ENCODE data around the gene IBSP.

Gene IBSP

GRCh38 chr4:87799301-87800113 lies at the start of gene IBSP:
TSS of gene IBSP (plus strand) at chr4:87799554. CDS start at chr4:87802362, 2,808 bp downstream.
- FAIRE-seq: no peak

DNA sequence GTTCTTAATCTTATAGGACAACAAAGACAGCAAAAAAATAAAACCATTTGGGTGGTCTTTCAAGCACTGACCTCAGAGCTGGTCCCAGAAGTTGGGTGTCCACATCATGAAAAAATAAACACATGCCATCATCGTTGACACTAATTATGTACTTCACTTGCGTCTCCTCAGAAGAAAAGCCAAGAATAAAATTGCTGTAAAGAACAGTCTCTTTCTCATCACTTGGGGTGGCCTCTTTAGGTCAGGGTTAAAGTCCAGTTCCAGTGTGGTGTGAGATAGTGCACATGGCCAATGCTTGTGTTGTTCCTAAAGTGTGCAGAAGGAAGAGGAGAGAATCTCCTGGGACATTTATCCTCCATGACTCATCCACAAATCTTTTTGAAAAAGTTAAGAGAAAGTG lies 49.5 kb upstream of the IBSP start:
- DNase-seq (ENCODE audit: extremely low spot score, insufficient read length, low read depth) (no peak), FAIRE-seq (no peak)

More at GRCh38 chr4:87799301-87800113, at the start of gene IBSP:
- DNase-seq (ENCODE audit: extremely low spot score, insufficient read length, low read depth): no peak

DNA sequence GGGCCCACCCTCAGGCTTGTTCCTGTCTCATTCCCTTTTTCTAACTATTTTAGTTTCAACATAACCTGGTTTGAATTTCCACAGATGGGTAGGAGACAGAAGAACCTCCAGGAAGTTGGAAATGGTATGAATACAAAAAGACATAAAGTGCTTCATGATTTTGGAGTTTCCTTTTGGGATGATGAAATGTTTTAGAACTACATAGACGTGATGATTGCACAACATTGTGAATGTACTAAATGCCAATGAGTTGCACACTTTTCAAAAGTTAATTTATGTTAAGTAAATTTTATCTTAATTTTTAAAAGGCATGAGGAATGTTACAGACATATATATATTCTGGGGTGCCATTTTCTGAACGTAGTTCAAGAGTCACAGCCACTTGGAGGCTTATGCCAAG lies 41.1 kb upstream of the IBSP start:
- no peak for FAIRE-seq
- DNase-seq (ENCODE audit: extremely low spot score, insufficient read length, low read depth): no peak

DNA sequence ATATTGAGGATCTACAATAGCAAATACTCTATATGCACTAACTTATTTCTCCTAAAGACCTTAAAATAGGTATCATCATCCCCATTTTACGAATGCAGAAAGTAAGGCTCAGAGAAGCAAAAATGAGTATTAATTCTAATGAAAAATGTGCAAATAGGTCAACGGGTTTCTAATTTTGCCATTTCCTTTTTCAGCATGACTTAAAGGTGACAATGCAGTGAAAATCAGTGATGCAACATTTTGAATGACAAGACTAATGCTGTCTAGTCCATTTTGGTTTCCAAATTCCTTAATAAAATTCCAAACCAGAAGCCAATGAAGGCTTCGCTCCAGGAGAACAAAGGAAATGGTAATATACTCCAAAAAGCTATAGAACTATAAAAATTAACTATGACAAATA lies 37.0 kb upstream of the IBSP start:
- FAIRE-seq (no peak), DNase-seq (ENCODE audit: extremely low spot score, insufficient read length, low read depth) (no peak)

DNA sequence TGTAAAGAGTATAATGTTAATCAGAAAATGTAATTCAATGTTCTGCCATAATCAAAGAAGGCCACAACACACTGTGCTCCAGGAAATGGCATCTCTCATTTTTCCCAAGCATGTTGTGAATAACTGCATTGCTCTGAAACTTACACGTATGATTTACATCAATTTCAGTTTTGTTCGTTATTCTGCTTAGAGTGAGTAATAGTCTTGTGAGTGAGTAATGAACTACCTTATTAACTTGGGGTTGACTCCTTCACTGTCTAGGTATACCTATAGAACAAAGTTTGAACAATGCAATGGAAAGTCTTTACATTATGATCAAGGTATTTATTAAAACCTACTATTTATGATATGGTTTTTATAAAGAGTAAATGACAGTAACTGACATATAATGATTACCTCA lies 17.8 kb upstream of the IBSP start:
- FAIRE-seq: no peak

DNA sequence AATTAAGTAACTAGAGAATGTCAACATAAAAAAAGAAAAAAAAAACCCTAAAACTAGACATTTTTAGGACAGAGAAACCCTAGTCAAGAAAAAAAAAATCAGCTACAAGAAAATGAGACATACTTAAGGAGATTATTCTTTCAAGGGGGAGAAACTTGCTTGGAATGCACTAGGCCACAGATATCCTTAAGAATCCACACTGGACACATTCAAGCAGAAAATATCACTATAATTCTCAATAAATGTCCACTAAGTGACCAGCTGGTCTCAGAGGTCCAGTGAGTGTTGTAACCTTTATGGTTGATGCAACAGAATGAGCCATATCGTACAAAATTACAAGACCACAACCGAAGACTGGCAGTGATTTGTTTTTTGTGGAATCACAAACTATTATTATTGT lies 15.6 kb upstream of the IBSP start:
- FAIRE-seq: no peak
- DNase-seq (ENCODE audit: extremely low spot score, insufficient read length, low read depth): no peak

More for the DNA sequence above, 17.8 kb upstream of the IBSP start:
- no peak for DNase-seq (ENCODE audit: extremely low spot score, insufficient read length, low read depth)

DNA sequence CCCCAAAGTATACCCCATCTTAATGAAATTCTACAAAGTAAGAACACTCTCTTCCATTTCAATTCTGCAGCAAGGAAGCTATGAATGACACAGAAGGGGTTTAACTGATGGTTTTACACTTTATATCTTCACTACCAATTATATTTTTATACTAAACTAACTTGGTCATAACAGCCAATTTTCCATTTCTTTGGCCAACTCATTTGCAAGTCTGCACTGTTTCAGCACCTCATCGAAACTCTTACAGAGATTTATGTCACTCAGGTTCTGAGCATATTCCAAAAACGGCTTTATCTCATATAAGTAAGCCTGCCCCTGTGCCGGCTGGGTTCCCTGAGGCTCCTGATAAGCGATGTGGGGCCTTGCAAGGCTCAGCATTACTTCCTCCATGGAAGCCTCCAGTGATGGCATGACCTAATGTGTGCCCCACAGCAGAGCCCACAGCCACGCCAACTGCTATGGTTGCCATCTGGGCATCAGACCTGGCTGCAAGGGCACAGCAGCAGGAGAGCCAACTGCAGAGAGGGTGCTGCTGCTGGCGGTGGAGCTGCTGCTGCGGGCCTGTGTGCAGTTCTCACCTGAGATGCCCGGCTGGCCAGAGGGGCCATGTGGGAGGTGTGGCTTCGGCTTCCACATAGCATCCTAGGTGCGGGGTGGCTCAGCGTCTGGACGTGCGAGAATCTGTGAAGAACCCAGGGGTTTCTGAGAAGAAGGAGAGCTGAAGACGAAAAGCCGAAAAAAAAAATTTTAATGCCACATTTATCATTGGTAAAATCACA lies 13.4 kb upstream of the IBSP start:
- FAIRE-seq (no peak), DNase-seq (ENCODE audit: extremely low spot score, insufficient read length, low read depth) (no peak)

DNA sequence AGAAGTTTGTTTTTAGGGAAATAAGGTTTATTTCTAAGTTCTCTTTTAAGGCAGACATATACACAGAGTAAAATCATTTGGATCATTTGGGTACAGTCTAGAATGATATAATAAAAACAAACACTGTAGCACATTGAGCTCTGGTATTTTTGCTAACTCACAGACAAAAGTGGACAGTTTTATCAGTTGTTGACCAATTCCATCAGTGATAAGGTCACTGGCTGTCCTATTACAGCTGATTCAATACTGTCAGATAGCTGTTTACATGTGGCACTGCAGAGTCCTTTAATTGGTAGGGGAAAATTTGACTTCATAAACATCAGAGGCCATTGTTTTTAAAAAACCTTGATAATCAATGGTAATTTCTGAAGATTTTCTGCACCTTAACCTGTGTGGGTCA lies 3.5 kb downstream of the IBSP start:
- DNase-seq (ENCODE audit: extremely low spot score, insufficient read length, low read depth) (no peak), FAIRE-seq (no peak)

DNA sequence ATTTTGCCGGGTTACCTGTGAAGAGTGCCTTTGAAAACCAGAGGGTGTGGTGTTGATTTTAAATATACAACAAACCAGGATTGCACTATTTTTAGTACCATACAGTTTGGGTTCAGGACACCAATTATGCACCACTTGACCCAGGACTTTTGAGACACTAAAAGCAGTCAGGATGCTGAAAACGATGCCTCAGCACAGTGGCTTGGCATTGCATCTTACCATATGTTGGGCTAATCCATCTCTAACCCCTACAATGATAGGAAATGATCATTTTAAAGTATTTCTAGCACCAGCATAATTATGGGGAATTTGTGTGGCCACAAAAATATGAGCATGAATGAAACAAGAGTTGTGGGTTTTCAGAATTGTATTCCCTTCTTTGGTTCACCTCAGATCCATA lies 4.1 kb downstream of the IBSP start:
- FAIRE-seq: no peak
- DNase-seq (ENCODE audit: extremely low spot score, insufficient read length, low read depth): no peak

GRCh38 chr4:87804871-87805270 lies 5.5 kb downstream of the IBSP start:
- DNase-seq (ENCODE audit: extremely low spot score, insufficient read length, low read depth) (no peak), FAIRE-seq (no peak)

GRCh38 chr4:87805971-87806370 lies 6.6 kb downstream of the IBSP start:
- no peak for FAIRE-seq
- DNase-seq (ENCODE audit: extremely low spot score, insufficient read length, low read depth): no peak

DNA sequence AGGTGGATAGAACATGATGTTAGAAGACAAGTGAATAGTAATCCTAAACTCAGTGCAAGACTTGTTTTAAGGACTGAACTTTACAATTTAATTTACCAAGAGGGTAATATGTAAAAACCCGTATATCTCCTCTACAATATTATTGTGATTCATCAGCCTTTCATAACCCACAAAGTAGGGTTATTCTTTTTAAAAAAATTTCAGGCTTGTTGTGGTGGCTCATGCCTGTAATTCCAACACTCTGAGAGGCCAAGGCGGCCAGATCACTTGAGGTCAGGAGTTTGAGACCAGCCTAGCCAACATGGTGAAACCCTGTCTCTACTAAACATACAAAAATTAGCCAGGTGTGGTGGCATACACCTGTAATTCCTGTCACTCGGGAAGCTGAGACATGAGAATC lies 7.2 kb downstream of the IBSP start:
- DNase-seq (ENCODE audit: extremely low spot score, insufficient read length, low read depth) (no peak), FAIRE-seq (no peak)

- FAIRE-seq: no peak
These were observed 8.0 kb downstream of the IBSP start for GRCh38 chr4:87807402-87807801.

DNA sequence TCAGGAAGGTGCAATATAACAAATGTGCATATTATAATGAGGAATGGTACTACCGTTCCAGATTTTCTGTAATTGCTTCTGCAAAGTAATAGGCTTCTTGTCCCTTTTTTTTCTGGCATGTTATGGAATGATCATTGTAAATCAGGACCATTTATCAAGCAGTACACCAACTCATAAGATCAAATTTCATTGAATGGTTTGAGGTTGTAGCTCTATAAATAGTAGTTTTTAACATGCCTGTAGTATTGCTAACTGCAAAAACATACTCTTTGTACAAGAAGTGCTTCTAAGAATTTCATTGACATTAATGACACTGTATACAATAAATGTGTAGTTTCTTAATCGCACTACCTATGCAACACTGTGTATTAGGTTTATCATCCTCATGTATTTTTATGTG lies 12.6 kb downstream of the IBSP start:
- FAIRE-seq (no peak), DNase-seq (ENCODE audit: extremely low spot score, insufficient read length, low read depth) (no peak)

More at GRCh38 chr4:87807402-87807801, 8.0 kb downstream of the IBSP start:
- no peak for DNase-seq (ENCODE audit: extremely low spot score, insufficient read length, low read depth)

GRCh38 chr4:87819281-87819919 lies 20.0 kb downstream of the IBSP start:
- FAIRE-seq (no peak), DNase-seq (ENCODE audit: extremely low spot score, insufficient read length, low read depth) (no peak)

DNA sequence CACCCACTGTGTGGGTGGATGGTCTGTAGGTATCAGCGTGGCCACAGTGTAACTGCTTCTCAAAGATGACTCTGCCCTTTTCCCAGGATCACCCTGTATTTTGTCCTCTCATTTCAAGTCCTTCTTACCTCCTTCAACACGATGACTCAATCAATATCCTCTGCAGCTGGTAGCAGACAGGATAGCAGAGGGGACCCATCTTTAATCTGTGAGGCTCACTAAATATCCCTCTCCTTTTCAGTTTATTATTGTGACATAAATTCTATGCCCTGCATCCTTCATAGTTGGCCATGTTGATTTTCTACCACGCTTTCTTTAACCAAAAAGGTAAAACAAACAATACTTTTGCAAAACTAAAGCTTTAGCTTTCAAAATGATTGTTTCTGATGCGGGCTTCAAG lies 23.8 kb downstream of the IBSP start:
- no peak for DNase-seq (ENCODE audit: extremely low spot score, insufficient read length, low read depth)
- no peak for FAIRE-seq

DNA sequence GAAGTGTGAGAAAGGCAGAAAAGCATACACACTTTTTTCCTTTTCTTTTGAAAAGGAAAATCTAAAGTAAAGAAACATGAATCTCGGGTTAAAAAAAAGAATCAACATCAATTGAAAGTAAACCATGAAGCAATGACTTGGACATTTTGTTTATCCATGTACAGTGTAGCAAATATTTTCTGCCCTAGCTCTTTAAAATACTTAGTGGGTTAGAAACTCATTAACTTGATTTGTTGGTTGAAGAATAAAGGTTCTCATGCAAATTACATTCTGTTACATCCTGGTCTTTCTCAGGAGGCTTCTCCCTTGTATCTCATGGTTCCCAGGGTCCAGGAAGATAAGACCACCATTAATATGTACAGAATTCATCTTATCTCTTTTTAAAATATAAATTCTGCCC lies 24.4 kb downstream of the IBSP start:
- DNase-seq (ENCODE audit: extremely low spot score, insufficient read length, low read depth): no peak
- FAIRE-seq: no peak

- FAIRE-seq: no peak
These were observed 25.0 kb downstream of the IBSP start for GRCh38 chr4:87824352-87824751.

GRCh38 chr4:87832669-87833068 lies 33.3 kb downstream of the IBSP start, which contains the start of gene MEPE:
TSS of gene MEPE (plus strand) at chr4:87832969. CDS start at chr4:87834715, 1,746 bp downstream.
- no peak for FAIRE-seq
- no peak for DNase-seq (ENCODE audit: extremely low spot score, insufficient read length, low read depth)

More at GRCh38 chr4:87824352-87824751, 25.0 kb downstream of the IBSP start:
- DNase-seq (ENCODE audit: extremely low spot score, insufficient read length, low read depth): no peak

DNA sequence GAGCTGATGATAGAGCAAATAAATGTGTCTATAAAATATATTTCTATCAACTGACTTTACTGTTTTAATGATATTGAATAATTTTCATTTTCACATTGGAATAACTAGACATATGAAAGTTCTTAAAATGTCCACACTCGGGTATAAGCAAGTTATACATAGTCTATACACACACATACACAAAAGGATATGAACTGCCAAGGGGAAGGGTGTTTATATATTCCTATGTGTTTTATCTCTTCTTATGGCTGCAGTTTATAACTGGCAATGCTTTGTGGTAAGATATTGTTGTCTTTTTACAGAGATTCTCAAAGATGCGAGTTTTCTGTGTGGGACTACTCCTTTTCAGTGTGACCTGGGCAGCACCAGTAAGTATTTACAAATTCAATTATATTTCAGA lies 35.0 kb downstream of the IBSP start:
- FAIRE-seq (no peak), DNase-seq (ENCODE audit: extremely low spot score, insufficient read length, low read depth) (no peak)

- no peak for FAIRE-seq
- DNase-seq (ENCODE audit: extremely low spot score, insufficient read length, low read depth): no peak
These were observed 35.8 kb downstream of the IBSP start for GRCh38 chr4:87835197-87835596.
